Hematopoietic multipotent progenitor cell (in vitro differentiated cells): Measurements from ENCODE around the gene MED27. TPM values are rescaled to one million over a fixed set of nuclear protein-coding genes. Genes with fewer than 3 reads are reported as not detected.

ENCODE experiments used
- DNase-seq, 3 donors: peaks; one replicate each; pipeline ENCODE4 v3.0.0-alpha.2; 2011 to 2015; ENCODE audit warnings: low read depth in 2 of 3, low spot score in 2 of 3
- total RNA-seq: library from RNA; depleted of rRNA; stranded (reverse); fragments of >200 nt; gene quantifications from one replicate; pipeline ENCODE4 v1.2.3, GENCODE V29; 2012

MED27 gene
- total RNA-seq, 1 donor: 21.3 TPM

- DNase-seq: no peak
Observed at GRCh38 chr9:131824155-131824594, 255.5 kb downstream of the MED27 start.

GRCh38 chr9:131823701-131824146, 255.9 kb downstream of the MED27 start:
- DNase-seq: no peak

GRCh38 chr9:131818089-131818488, 261.6 kb downstream of the MED27 start:
- DNase-seq: no peak

GRCh38 chr9:131817627-131818026, 262.0 kb downstream of the MED27 start:
- DNase-seq: no peak

- no peak for DNase-seq
Observed at GRCh38 chr9:131817073-131817472, 262.6 kb downstream of the MED27 start.

DNA sequence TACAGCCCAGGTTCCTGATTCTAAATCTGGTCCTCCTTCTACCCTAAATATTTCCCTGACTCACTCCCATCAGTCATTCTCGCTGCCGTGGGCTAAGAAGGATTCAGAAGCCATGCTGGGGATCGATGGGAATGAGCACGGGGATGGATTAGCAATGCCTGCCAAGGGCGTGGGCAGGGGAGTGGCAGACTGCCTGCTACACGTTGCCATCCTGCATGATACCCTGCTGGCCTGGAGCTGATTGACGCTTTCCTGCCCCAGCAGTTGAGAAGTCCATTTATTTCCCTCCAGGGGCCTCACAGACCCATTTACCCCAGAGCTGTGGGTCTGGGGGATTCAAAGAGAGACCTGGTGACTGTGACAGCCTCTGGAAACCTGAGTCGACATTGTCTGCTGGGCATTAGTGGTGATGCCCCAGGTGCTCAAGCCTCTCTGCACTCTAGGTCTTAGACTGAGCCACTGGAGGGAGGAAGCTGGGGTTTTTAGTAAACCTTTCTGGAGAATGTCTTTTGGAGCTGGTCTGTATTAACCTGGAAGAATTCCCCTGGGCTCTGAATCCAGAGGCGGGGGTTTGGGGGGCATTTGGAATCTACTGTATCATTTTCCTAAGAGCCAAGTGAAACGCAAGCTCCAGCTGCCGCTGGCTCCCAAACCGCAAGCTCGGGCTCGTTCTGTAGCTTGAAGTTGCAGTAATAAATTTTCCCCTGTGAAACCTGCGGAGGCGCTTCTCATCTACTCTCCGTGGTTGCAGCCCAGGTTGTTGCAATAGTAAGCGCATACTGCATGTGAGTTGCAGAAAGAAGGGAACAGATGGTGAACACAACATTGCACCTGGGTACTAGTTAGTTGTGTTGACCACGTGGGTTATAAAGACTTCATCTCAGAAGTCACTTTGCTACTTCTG, 263.4 kb downstream of the MED27 start:
- no peak for DNase-seq

- DNase-seq: no peak
Observed at GRCh38 chr9:131814707-131815106, 265.0 kb downstream of the MED27 start.

- no peak for DNase-seq
Observed at GRCh38 chr9:131813116-131813515, 266.6 kb downstream of the MED27 start.

DNA sequence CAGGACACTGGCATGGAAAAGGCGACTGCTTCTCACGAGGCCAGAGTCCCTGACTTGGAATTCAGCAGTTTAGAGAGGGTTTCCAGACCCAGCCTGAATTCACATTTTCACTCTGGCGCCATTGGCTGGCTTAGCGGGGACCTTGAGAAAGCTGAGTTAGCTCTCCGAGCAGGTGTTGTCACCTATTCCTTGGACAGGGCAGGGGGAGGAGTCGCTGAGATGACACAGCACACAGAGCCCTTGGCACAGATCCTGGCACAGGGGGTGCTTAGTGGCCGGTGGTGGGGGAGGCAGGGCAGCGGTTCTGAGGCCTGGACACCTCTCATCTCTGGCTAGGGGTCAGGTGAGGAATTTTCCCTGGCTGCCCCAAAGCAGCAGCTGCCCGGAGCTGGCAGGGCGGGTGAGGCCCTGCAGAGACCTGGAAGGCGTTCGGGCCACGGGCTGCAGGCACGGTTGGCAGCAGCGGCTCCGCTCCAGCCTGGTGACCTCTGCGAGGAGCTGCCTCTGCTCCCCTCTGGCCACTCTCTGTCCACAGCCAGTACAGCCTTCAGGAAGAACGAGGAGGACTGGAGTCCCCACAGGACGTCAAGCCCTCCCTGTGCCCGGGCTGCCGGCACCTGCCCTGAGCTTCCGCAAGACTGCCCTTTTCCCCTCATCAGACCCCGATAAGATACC, 267.4 kb downstream of the MED27 start:
- DNase-seq: no peak

- no peak for DNase-seq
Observed at GRCh38 chr9:131811405-131811804, 268.3 kb downstream of the MED27 start.

- DNase-seq: no peak
Observed at GRCh38 chr9:131810351-131811170, 269.1 kb downstream of the MED27 start.

Other genes with a start within 250 kb of the MED27 start
- 22.1 TPM for gene NTNG2, start 82.2 kb upstream of the MED27 start, total RNA-seq